Nephron progenitor cell (in vitro differentiated cells): ENCODE data around the gene ENPP1.

Experiments
- DNase-seq: peaks from one replicate; pipeline ENCODE4 v3.0.0; 2021
- H3K27ac Mint-ChIP-seq: 2 replicates; pipeline ENCODE4 v1.8.0; 2021; ENCODE audit warnings: mild to moderate bottlenecking, moderate library complexity, mixed read lengths
- H3K27me3 Mint-ChIP-seq: 2 replicates; pipeline ENCODE4 v1.8.0; 2021; ENCODE audit warnings: mild to moderate bottlenecking, low read depth, mixed read lengths; ENCODE audit not compliant: poor library complexity
- H3K36me3 Mint-ChIP-seq: 2 replicates; pipeline ENCODE4 v1.8.0; 2021; ENCODE audit warnings: low read depth, mixed read lengths
- H3K4me1 Mint-ChIP-seq: 2 replicates; pipeline ENCODE4 v1.8.0; 2021; ENCODE audit warnings: mixed read lengths
- H3K4me3 Mint-ChIP-seq: 2 replicates; pipeline ENCODE4 v1.8.0; 2021; ENCODE audit warnings: mild to moderate bottlenecking, moderate library complexity, mixed read lengths
- H3K9me3 Mint-ChIP-seq: 2 replicates; pipeline ENCODE4 v1.8.0; 2021; ENCODE audit warnings: mild to moderate bottlenecking, moderate library complexity, mixed read lengths
- TF ChIP-seq, protein P1 (sequence below): fragments of 200-600 bp; sonication (generic); IDR thresholded peaks from 2 replicates; pipeline ENCODE4 v1.5.0; 2021; ENCODE audit warnings: antibody characterized with exemption

ENPP1 gene

DNA sequence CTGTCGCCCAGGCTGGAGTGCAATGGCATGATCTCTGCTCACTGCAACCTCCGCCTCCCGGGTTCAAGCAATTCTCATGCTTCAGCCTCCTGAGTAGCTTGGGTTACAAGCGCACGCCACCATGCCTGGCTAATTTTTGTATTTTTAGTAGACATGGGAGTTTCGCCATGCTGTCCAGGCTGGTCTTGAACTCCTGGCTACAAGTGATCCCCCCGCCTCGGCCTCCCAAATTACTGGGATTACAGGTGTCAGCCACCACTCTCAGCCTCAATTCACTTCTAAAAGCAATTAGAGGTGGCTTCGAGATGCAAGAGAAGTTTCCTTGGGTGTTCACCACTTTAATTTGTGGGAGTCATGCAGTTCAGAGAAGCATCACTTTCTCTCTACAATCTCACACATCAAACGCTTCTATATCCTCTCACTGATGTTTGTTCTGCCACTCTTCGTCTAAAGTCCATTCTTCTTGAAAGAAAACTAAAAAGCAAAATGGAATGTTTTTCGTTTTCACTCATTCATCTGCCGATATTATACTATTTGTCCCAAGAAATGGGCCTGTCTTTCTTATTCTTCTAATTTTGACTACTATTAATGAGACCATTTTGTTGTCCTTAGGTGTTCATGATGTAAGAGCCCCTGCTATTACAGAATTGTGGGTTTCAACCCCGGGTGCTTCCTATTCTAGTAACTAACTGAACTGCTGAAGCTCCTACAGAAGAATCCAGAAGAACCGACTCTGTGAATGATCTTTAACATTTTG is 38.3 kb upstream of the ENPP1 start:
- H3K27ac Mint-ChIP-seq, result no peak overlapping the region
- peaks cover 7% of the 10 kb centered on the region for H3K4me1 Mint-ChIP-seq
- no peaks in the 10 kb centered on the region for H3K9me3 Mint-ChIP-seq
- H3K36me3 Mint-ChIP-seq, result no peaks in the 10 kb centered on the region
- no peaks in the 10 kb centered on the region for H3K27me3 Mint-ChIP-seq
- TF ChIP-seq, protein P1, sequence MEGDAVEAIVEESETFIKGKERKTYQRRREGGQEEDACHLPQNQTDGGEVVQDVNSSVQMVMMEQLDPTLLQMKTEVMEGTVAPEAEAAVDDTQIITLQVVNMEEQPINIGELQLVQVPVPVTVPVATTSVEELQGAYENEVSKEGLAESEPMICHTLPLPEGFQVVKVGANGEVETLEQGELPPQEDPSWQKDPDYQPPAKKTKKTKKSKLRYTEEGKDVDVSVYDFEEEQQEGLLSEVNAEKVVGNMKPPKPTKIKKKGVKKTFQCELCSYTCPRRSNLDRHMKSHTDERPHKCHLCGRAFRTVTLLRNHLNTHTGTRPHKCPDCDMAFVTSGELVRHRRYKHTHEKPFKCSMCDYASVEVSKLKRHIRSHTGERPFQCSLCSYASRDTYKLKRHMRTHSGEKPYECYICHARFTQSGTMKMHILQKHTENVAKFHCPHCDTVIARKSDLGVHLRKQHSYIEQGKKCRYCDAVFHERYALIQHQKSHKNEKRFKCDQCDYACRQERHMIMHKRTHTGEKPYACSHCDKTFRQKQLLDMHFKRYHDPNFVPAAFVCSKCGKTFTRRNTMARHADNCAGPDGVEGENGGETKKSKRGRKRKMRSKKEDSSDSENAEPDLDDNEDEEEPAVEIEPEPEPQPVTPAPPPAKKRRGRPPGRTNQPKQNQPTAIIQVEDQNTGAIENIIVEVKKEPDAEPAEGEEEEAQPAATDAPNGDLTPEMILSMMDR, result no peak
- DNase-seq, result no peak
- no peak overlapping the region for H3K4me3 Mint-ChIP-seq

DNA sequence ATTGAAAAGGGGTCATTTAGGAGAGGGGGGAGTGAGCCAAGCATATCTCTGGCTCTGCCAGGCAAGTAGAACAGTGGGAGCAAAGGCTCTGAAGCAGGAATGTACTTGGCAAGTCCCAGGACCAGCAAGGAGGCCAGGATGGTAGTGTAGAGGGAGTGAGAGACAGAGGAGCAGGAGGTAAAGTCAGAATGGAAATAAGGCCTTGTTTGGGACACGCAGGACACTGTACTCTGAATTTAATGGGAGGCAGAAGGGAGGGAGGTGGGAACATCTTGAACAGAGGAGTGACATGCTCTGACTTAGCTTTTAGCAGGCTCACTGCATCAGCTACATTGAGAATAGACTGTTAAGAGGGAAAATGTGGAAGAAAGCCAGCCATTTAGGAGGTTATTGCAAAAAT is 37.0 kb upstream of the ENPP1 start:
- TF ChIP-seq, protein P1, result no peak

DNA sequence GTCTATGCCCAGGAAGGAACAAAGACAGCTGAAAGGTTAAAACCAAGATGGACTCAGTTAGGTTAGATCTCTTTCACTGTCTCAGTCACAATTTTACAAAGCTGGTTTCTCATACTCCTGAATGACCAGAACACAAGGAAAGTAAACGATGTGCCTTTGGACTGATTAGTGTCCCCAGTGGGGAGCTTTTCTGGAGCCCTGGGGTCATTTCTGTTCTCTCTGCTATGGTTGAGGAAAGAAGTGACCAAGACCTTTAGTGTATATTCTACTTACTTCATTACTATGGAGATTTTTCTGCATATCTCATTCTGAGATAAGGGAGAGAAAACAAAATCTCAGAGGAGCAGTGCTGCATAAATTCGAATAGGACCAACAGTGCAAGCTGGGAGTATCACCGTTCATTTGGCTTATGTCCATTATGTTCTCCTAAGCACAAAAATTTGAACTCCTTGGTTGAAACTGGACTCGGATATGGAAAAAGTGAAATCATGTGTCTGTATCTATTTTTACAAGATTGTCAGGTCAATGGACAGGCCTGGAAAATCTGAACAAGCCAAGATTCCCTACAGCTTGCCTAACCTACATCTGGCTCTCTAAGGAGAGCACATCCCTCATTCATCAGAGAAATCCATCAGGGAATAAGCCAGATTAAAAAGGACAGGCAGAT is 34.4 kb upstream of the ENPP1 start:
- Mint-ChIP-seq H3K9me3 (no peaks in the 10 kb centered on the region), H3K4me3 (no peak overlapping the region), H3K36me3 (no peaks in the 10 kb centered on the region), H3K27me3 (peaks cover 10% of the 10 kb centered on the region), H3K4me1 (no peaks in the 10 kb centered on the region), H3K27ac (no peak overlapping the region)
- TF ChIP-seq, protein P1, result no peak
- no peak for DNase-seq

More for the DNA sequence above, 37.0 kb upstream of the ENPP1 start:
- peaks cover under 1% of the 10 kb centered on the region for H3K4me1 Mint-ChIP-seq
- no peaks in the 10 kb centered on the region for H3K9me3 Mint-ChIP-seq
- peaks cover 3% of the 10 kb centered on the region for H3K27me3 Mint-ChIP-seq
- no peak for DNase-seq
- H3K36me3 Mint-ChIP-seq, result no peaks in the 10 kb centered on the region
- no peak overlapping the region for H3K27ac Mint-ChIP-seq
- H3K4me3 Mint-ChIP-seq, result no peak overlapping the region

DNA sequence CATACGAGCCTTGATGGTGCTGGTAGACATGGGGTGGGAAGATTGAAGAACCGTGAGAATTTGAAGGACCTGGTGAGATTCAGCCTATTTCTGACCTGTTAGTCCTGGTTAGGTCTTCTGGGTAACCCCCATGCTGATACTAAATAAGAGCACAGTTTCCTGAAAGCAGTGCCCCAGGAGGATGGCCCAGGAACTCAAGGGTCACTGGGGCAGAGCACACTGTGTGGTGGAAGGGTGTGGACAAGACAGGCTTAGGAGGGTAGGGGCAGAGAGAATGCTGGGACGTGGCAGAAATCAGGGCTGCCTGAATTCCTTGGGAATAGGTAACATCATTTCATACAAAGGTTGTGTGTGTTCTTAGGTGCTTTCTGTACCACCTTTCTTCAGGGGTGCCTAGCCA is 31.9 kb upstream of the ENPP1 start:
- Mint-ChIP-seq H3K4me1 (no peaks in the 10 kb centered on the region), H3K27ac (no peak overlapping the region), H3K4me3 (no peak overlapping the region), H3K36me3 (no peaks in the 10 kb centered on the region), H3K9me3 (no peaks in the 10 kb centered on the region), H3K27me3 (peaks cover 10% of the 10 kb centered on the region)
- TF ChIP-seq, protein P1, result no peak
- no peak for DNase-seq

DNA sequence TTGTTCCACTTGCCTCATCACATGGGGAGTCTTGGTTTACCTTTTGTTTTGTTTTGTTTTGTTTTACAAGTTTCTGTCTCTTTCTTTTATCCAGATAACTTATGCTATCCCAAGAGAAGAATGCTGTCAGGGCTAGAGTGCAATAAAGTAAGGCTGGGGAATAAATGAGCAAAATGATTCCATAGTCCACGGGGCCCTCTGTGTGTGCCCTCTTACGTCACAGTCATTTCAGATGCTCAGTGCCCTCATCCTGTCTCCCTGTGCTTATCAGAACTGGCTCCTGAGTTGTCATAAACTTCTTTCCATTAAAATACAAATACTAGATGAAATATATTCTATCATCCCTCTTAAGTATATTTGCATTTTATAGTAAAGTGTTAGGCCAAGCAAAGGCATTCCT is 30.8 kb upstream of the ENPP1 start:
- DNase-seq, result no peak
- no peaks in the 10 kb centered on the region for H3K36me3 Mint-ChIP-seq
- TF ChIP-seq, protein P1, result no peak
- no peak overlapping the region for H3K27ac Mint-ChIP-seq
- H3K9me3 Mint-ChIP-seq, result no peaks in the 10 kb centered on the region
- no peaks in the 10 kb centered on the region for H3K4me1 Mint-ChIP-seq
- no peak overlapping the region for H3K4me3 Mint-ChIP-seq
- H3K27me3 Mint-ChIP-seq, result peaks cover 10% of the 10 kb centered on the region
